Peyer's patch (tissue), 4 donors: ENCODE results near the gene CCDC183. TPM values are rescaled to one million over a fixed set of nuclear protein-coding genes. Genes with fewer than 3 reads are reported as not detected.
"Not testable (repeated sequence)": the region's sequence is repeated elsewhere in the genome, so short reads cannot be mapped to it uniquely, and the experiment has no call there.

Experiments used
- DNase-seq, 3 donors: peaks; one replicate each; pipeline ENCODE4 v3.0.0-alpha.2; 2017 to 2019
- H3K27ac ChIP-seq, 4 donors: fragments of 200-600 bp; sonication (generic); one replicate each; pipeline ENCODE4 v1.5.1; 2016 to 2019
- H3K27me3 ChIP-seq, 2 donors: fragments of 200-600 bp; sonication (generic); one replicate each; pipeline ENCODE4 v1.5.1; 2019
- H3K36me3 ChIP-seq, 3 donors: fragments of 200-600 bp; sonication (generic); one replicate each; pipeline ENCODE4 v1.5.1; 2016 to 2019
- H3K4me1 ChIP-seq, 4 donors: fragments of 200-600 bp; sonication (generic); one replicate each; pipeline ENCODE4 v1.5.1; 2016 to 2019
- H3K4me3 ChIP-seq, 4 donors: fragments of 200-600 bp; sonication (generic); 1 replicate in 3 of 4; 2 replicates in 1 of 4; pipeline ENCODE4 v1.5.1; 2016 to 2019; ENCODE audit warnings: mild to moderate bottlenecking in 1 of 4
- H3K9me3 ChIP-seq, 4 donors: fragments of 200-600 bp; sonication (generic); one replicate each; pipeline ENCODE4 v1.5.1; 2016 to 2019; ENCODE audit warnings: mild to moderate bottlenecking in 1 of 4
- CTCF ChIP-seq, 6 experiments: fragments of 450-650 bp in 4 of 6; fragments of 200-600 bp in 2 of 6; sonication (generic) in 1 of 6; IDR thresholded peaks; one replicate each; pipeline ENCODE4 v1.5.1; 2017 to 2019; ENCODE audit warnings: antibody characterized with exemption in 6 of 6, mild to moderate bottlenecking in 3 of 6, moderate library complexity in 1 of 6
- POLR2A ChIP-seq, 2 donors: fragments of 450-650 bp; IDR thresholded peaks; one replicate each; pipeline ENCODE4 v1.5.1; 2017; ENCODE audit warnings: antibody characterized with exemption in 2 of 2, mild to moderate bottlenecking in 2 of 2, moderate library complexity in 2 of 2
- total RNA-seq, 4 donors: library from RNA; depleted of rRNA; stranded (reverse); fragments of >200 nt; gene quantifications; one replicate each; pipeline ENCODE4 v1.1.0, GENCODE V29; 2016

Gene CCDC183
- total RNA-seq, 4 donors from 2014 or later = 16.6 to 69.9 (median 46.0) TPM

- H3K27ac ChIP-seq = peak overlapping the region in 3 of 4 donors; percentile 68 to 80 (median 77)
- H3K4me1 ChIP-seq = peaks cover 0 to 51% (median 15%) of the 10 kb centered on the region in 4 donors
- H3K9me3 ChIP-seq = no peaks in the 10 kb centered on the region
- peak in 2 of 3 donors; percentile 68 to 80 for DNase-seq
- peaks cover 0 to 7% of the 10 kb centered on the region in 2 donors for H3K27me3 ChIP-seq
- TF ChIP-seq POLR2A (IDR thresholded peaks at IDR 0.05) (no peak), CTCF (IDR thresholded peaks at IDR 0.05) (no peak)
- H3K4me3 ChIP-seq = peak overlapping the region; percentile 24 to 52 (median 48)
- no peaks in the 10 kb centered on the region for H3K36me3 ChIP-seq
Observed at GRCh38 chr9:136799079-136799853, 3.1 kb downstream of the CCDC183 start.

GRCh38 chr9:136799854-136800657 lies 3.9 kb downstream of the CCDC183 start:
- Histone ChIP-seq H3K27ac (peak overlapping the region; percentile 52 to 80 (median 72)), H3K4me3 (peak overlapping the region; percentile 24 to 52 (median 48)), H3K9me3 (no peaks in the 10 kb centered on the region), H3K36me3 (no peaks in the 10 kb centered on the region), H3K4me1 (peaks cover 0 to 44% (median 15%) of the 10 kb centered on the region in 4 donors), H3K27me3 (peaks cover 0 to 7% of the 10 kb centered on the region in 2 donors)
- peak; percentile 97 for DNase-seq
- TF ChIP-seq POLR2A (IDR thresholded peaks at IDR 0.05) (peak; percentile 24 to 34), CTCF (IDR thresholded peaks at IDR 0.05) (peak in 1 of 6 experiments; percentile 10)

- H3K9me3 ChIP-seq = no peaks in the 10 kb centered on the region
- H3K4me3 ChIP-seq = no peak overlapping the region
- no peaks in the 10 kb centered on the region for H3K36me3 ChIP-seq
- DNase-seq = no peak
- peaks cover 0 to 46% (median 21%) of the 10 kb centered on the region in 4 donors for H3K4me1 ChIP-seq
- H3K27me3 ChIP-seq = peaks cover 0 to 7% of the 10 kb centered on the region in 2 donors
- TF ChIP-seq POLR2A (IDR thresholded peaks at IDR 0.05) = no peak
- no peak for TF ChIP-seq CTCF (IDR thresholded peaks at IDR 0.05)
- H3K27ac ChIP-seq = no peak overlapping the region
Observed at GRCh38 chr9:136802321-136802720, 6.2 kb downstream of the CCDC183 start.

- not testable (repeated sequence) for H3K9me3 ChIP-seq, H3K36me3 ChIP-seq, H3K27me3 ChIP-seq, DNase-seq, H3K27ac ChIP-seq, H3K4me3 ChIP-seq
- peaks cover 0 to 46% (median 22%) of the 10 kb centered on the region in 4 donors for H3K4me1 ChIP-seq
Observed at GRCh38 chr9:136803009-136803550, 6.9 kb downstream of the CCDC183 start.

GRCh38 chr9:136803551-136804508 lies 7.7 kb downstream of the CCDC183 start:
- TF ChIP-seq CTCF (IDR thresholded peaks at IDR 0.05) (no peak), POLR2A (IDR thresholded peaks at IDR 0.05) (no peak)
- Histone ChIP-seq H3K4me1 (peaks cover 0 to 47% (median 24%) of the 10 kb centered on the region in 4 donors), H3K4me3 (no peak overlapping the region), H3K36me3 (no peaks in the 10 kb centered on the region), H3K27ac (no peak overlapping the region), H3K9me3 (no peaks in the 10 kb centered on the region), H3K27me3 (peaks cover 0 to 5% of the 10 kb centered on the region in 2 donors)
- DNase-seq = no peak
